VCaP (cell line): ENCODE results near the gene TNIK.
A peak's percentile ranks its signal among the peaks of the same experiment; 100 is the strongest.

Experiments
- H3K27ac ChIP-seq: fragments of 450-650 bp; 2 replicates; pipeline ENCODE4 v1.5.1; 2017
- TF ChIP-seq, protein P1 (sequence below): fragments of 450-650 bp; conservative IDR thresholded peaks from 2 replicates; pipeline ENCODE4 v1.5.1; 2017; ENCODE audit warnings: mild to moderate bottlenecking, moderate library complexity

Gene TNIK

DNA sequence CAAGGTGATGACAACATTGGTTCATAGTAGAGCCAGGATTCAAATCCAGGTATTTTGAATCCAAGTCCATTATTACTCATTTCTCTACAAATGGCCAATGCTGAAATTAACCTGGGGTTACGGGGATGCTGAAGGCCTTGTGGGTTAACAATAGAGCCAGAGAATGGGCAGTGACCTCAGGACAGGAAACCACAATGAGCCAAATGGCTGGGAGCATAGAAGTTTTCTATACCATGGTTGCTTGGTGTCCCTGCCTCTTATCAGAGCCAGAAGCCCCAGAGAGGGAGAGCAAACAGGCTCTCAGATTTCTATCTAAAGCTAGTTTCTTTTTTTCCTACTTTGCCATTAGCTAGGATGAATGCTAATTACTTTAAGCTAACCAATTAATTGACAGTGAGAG, 82.3 kb downstream of the TNIK start:
- no peak overlapping the region; the same call in 1 of the 2 replicates for H3K27ac ChIP-seq
- TF ChIP-seq, protein P1, sequence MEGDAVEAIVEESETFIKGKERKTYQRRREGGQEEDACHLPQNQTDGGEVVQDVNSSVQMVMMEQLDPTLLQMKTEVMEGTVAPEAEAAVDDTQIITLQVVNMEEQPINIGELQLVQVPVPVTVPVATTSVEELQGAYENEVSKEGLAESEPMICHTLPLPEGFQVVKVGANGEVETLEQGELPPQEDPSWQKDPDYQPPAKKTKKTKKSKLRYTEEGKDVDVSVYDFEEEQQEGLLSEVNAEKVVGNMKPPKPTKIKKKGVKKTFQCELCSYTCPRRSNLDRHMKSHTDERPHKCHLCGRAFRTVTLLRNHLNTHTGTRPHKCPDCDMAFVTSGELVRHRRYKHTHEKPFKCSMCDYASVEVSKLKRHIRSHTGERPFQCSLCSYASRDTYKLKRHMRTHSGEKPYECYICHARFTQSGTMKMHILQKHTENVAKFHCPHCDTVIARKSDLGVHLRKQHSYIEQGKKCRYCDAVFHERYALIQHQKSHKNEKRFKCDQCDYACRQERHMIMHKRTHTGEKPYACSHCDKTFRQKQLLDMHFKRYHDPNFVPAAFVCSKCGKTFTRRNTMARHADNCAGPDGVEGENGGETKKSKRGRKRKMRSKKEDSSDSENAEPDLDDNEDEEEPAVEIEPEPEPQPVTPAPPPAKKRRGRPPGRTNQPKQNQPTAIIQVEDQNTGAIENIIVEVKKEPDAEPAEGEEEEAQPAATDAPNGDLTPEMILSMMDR = no peak

- H3K27ac ChIP-seq = peak overlapping the region; percentile 91
- TF ChIP-seq, protein P1 = no peak
These were observed 83.6 kb downstream of the TNIK start for GRCh38 chr3:171376596-171376947.

- TF ChIP-seq, protein P1 = no peak
- H3K27ac ChIP-seq = peak overlapping the region; percentile 91
These were observed 84.3 kb downstream of the TNIK start for GRCh38 chr3:171375666-171376595.

DNA sequence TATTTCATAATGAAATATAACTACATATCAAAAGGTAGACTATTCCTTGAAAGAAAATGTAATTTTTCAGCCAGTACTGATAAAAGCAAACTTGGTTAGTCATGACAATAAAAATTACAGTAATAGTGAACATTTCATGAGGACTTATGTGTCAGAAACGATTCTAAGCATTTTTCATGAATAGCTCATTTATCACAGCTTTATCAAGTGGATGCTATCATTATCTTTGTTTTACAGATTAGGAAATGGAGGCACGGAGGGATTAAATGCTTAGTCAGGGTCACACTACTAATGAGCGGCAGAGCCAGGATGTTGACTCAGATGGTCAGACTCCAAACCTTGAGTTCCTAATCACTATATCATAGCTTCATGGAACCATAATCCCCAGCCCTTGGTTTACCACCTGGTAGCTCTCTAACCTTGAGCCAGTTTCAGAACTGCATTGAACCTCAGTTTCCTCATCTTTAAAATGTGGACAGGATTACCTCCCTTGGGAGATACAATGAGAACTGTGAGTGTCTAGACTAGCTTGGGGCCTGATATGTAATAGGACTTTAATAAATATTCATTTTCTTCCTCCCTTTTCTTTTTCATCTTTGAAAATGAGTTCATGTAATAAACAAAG, 85.4 kb downstream of the TNIK start:
- peak overlapping the region; percentile 91 for H3K27ac ChIP-seq
- TF ChIP-seq, protein P1 = no peak

DNA sequence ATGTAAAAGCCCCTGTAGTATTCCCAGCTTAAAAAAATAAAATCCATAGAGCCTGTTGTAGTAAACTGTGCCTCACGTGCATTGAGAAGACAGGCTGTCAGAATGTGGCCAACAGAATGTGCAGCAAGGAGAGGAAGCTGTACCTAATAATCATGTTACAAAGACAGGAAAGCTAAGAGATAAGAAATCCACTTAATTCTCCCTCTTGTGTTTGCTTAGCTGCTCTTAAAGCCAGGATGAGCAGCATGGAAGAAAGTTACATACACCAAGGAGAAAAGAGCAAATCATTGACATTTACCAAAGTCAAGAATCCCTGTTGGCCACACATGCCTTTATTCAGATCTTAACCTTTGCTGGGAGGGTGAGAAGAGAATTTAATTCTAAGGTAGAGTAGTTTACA, 85.9 kb downstream of the TNIK start:
- TF ChIP-seq, protein P1 = no peak
- H3K27ac ChIP-seq = peak overlapping the region; percentile 91

DNA sequence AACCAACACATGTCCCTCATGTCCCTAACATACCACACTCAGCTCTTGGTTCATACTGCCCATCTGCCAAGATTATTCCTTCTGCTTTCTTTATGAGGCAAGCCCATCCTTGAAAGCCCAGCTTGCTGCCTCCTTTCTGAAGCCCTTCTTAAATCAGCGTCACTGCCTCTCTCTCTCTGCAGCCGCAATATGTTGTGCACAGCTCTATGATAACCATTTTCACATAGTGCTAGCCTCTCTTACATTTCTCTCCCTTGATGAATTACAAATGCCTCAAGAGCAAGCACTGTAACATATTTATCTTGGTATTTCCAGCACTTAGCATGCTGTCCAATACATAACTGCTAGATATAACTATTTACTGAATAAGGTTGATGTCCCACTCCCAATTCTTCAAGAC, 86.5 kb downstream of the TNIK start:
- TF ChIP-seq, protein P1 = no peak
- peak overlapping the region; percentile 91 for H3K27ac ChIP-seq

DNA sequence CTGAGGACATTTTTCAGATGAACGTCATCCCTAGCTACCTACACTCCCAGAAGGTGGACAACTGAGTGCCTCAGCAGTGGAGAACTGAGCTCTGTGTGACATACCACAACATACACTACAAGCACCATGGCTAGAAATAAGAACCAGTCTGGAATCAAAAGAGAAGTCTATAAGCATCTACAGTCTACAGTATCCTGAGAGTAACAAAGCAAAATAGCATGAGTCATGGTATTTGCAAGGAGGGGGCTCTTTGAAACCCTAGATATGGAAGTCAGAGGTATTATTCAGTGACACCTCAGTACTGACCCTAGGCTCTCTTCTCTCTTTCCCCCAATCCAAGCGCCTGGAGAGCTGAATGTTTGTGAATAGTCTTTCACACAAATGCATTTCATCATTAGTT, 87.5 kb downstream of the TNIK start:
- H3K27ac ChIP-seq = peak overlapping the region; percentile 91
- TF ChIP-seq, protein P1 = no peak
